ENCODE results near the gene TEX2.
"Not testable (repeated sequence)": the region's sequence is repeated elsewhere in the genome, so short reads cannot be mapped to it uniquely, and the experiment has no call there.

Gene TEX2

DNA sequence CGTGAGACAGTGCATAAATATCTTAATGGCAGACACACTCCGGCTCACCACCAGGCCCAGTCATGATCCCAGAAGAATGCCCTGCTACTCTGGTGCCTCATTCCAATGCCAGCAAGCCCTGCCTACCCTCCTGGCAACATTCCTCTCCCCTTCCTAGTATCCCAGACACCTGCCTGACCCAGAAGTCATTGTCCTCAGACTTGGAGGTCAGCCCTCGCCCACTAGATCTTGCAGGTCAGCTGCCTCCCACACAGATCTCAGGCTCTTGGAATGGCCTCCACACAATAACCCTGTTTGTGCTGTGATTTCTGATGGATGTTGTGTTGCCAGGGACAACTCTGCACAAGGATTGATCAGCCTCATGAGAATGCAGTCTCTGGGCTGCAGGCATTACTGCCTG, 1.8 kb upstream of the TEX2 start:
- DNase-seq (ENCODE audit: low read depth): no peak

DNA sequence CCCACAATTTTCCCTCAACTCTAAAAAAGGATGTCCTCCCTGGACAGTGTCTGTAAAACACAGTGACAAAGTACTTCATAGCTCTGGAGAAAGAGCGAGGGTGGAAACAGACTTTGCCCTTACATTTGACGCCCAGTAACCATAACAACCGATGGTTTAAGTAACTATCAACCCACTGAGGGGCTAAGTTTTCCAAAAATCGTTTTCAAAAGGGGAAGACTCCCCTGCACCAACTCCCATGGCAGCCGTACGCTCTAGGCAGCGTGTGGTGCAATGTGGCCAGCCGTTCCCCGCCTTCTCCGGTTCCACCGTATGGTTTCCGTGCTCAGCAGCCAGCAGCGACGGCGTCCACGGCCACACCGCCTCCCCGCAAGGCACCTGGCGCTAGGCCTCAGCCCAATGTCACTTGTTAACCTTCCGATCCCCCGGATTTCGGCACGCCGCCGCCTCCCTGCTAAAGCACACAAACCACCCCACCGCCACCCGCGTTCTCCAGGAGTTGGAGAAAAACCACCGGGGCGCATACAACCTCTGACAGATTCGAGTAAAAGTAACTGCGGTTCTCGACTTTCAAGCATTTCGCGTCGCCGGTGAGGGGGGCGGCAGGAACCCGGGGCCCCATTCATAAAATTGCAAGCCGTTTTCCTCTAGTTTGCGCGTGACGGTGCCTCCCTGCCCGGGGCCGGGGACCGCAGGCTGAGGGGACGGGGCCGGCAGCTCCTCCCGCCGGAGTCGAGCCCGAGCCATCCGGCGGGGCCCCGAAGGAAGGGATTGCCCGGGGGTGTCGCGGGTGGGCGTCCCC, 661 bp downstream of the TEX2 start:
- no peak for DNase-seq (ENCODE audit: low read depth)

DNA sequence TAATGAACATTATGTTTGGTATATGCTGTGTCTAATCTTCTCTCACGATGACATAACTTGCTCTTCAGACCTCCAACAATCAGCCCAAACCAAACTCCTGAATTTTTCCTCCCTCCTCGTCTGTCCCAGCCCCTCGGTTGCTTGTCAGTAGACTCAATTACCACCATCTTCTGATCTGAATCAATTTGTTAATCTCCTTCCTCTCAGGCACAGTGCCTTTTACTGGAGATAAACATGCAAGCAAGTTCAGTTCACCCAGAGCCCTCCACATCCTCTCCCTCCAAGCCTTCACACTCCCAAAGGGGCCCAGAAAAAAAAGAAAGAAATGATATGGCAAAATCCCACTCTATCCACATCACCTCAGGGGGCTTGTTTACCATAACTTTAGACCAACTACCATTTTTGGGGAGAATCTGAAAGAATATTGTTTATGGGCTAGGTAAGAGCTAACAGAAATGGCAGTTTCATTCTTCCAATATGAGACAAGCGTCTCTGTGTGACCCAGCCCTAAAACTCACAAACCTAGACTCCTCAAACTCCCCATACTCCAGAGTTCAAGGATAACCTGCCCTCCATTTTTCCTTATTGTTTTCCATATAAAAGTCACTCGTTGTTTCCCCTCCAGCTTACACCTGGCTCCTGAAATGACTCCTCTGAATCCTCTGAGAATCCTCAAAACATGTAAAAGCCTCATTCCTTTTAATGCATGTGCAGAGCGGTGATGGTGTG, 1.5 kb downstream of the TEX2 start:
- DNase-seq (ENCODE audit: low read depth): no peak

DNA sequence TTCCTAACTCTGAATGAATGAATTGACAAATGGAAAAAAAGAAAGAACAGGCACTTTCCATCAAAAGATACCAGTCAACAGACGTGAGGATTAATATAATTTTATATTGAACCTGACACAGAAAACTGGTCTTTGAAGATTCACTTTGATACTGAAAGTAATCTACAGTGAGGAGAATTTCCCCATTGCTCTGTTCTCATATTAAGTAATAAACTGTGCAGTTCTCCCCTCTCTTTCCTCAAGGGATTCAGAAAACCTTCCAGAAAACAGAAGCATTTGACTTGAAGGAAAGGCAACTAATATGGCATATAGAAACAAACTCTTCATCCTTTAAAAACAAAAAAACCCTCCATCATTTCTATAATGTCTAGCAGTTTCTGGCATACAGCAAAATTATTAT, 2.2 kb downstream of the TEX2 start:
- DNase-seq (ENCODE audit: low read depth): no peak

DNA sequence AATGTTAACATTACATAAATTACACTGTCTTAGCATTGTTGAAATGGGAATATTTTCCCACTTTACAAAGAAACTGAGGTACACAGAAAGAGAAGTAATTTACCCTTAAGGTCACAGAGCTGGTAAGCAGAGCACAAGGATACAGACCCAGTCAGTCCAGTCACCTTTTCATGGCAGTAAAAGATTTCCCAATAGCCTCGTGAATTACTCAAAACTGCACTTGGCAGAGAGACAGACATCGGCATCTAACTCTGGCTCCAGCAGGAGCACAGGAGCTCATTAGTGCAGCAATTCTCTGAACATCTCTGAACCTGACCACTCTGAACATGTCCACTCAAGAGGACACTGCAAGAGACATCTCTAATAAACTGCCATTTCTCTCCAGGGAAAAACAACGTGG, 3.1 kb downstream of the TEX2 start:
- no peak for DNase-seq (ENCODE audit: low read depth)

DNA sequence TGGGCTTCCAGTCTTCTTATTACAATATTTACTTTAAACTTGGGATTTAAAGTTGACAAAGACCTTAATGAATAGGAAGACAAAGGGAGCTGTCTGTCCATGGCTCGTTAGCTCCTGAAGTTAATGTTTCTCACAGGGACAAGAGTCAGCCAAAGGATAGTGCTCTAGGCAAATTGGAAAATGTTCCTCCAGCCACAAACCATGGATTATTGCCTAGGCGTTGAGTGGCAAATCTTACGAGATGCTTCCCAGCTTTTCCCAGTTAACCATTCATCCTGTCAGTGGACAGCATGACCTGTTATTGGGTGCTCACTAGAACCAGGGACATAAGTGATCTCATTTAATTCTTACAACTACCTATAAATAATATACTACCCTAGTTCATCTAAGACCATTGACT, 3.6 kb downstream of the TEX2 start:
- DNase-seq (ENCODE audit: low read depth): no peak

DNA sequence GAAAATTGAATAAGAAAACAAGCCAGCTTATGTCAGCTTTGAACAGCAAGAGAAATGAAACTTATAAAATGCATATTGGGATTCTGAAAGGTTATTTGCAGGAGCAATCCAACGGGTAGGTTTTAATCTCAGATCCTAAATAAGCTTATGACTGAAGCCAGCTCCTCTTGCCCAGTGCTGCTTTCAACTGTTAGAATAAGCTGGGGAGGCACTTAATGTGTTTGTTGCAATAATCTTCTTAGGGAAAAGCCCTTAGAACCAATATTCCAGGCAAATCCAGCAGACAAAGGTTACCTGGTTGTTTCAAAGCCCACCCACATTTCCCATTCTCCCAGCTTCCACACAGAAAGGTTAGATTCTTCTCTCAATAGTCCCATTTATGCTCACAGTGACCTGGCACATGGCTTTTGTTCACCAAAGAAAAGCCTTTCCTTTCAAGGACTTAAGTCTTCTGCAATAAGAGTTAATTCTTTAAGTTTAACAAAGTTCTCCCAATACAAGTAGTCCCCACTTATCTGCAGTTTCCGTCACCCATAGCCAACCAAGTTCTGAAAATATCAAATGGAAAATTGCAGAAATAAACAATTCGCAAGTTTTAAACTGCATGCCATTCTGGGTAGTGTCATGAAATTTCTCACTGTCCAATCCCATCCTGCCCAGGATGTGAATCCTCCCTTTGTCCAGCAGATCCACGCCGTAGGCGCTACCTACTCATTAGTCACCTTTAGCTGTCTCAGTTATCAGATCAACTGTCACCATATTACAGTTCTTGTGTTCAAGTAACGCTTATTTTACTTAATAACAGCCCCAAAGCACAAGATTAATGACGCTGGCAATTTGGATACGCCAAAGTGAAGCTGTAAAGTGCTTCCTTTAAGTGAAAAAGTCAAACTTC, 5.9 kb downstream of the TEX2 start:
- DNase-seq (ENCODE audit: low read depth): no peak

DNA sequence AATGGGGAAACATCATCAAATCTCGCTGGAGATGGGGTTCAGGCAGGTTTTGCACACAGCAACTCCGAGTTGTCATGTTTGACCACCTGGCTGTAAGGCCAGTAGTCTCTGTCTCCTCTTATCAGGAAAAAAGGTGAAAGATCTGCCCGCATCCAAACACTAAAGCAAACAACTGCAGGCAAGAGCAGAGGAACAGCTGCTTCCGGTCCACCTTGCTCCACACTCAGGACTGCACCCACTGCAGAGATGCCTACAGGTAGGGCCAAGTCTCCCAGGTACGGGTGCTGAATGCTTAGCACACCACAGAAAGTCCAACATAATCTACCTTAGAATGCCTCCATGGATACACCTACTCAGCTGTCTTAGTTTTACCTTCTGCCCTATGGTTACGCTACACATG, 7.3 kb downstream of the TEX2 start:
- no peak for DNase-seq (ENCODE audit: low read depth)

DNA sequence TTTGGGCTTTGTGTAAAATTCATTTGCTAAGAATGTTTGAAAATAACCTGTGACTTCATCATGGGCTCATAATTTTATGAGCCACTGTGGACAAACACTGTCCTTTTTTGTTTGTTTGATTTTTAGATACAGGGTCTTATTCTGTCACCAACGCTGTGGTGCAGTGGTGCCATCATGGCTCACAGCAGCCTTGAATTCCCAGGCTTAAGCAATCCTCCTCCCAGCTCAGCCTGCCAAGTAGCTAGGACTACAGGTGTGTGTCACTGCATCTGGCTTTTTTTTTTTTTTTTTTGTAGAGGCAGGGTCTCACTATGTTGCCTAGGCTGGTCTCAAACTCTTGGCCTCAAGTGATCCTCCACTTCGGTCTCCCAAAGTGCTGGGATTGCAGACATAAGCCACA, 8.3 kb downstream of the TEX2 start:
- no peak for DNase-seq (ENCODE audit: low read depth)

DNA sequence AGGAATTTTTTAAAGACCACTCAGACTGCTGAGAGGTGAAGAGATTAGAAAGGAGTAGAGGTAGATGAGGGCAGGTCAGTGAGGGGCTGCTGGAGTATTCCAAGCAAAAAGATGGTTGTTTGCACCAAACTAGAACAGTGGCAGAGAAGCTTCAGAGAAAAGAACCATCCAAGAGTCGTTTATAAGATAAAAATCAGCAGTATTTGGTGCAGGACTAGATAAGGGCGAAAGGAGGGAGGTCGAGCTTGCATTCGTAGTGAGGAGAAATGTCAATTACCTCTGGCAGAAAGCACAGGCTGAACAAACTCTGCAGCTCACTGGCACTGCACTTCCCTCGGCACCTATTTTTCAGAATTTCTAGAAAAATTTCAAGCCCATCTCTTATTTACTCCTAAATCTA, 9.6 kb downstream of the TEX2 start:
- no peak for DNase-seq (ENCODE audit: low read depth)

DNA sequence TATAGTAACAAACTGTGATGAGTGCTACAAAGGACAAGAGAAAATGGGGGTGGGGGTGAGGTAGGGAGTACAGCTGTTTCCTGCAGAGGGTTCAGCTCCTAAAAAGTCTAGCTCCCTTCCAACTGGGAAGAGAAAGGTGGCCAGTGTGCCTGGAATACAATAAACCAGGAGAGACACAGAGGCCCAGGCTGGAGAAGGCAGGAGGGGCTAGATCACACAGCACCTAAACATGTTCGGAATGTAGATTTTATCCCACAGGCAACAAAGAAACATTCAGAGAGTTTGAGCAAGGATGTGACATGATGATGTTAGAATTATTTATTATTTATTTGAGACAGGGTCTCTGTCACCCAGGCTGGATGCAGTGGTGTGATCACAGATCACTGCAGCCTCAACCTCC, 10.2 kb downstream of the TEX2 start:
- DNase-seq (ENCODE audit: low read depth): no peak

DNA sequence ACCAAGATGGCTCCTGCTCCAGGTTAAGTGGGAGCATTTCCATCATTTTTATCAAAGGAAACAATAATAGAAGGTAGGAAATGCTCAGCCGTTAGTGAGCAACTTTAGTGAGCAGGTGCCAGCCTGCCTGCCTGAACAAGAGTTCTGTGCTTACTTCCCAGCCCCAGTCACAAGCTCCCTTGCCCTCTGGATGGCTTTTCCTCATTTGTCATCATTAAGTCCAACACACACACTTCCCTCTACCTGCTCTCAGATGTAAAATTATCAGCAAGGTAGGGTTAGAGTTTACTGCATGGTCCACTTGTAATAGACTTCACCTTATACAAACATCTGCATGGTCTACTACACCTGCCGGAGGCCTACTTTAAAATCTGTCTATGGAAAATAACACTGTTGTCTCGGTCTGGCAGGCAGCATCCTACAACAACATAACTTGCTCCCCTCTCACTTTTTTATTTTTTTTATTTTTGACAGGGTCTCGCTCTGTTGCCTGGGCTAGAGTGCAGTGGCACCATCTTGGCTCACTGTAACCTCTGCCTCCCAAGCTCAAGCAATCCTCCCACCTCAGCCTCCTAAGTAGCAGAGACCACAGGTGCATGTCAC, 12.7 kb downstream of the TEX2 start:
- DNase-seq (ENCODE audit: low read depth): no peak

DNA sequence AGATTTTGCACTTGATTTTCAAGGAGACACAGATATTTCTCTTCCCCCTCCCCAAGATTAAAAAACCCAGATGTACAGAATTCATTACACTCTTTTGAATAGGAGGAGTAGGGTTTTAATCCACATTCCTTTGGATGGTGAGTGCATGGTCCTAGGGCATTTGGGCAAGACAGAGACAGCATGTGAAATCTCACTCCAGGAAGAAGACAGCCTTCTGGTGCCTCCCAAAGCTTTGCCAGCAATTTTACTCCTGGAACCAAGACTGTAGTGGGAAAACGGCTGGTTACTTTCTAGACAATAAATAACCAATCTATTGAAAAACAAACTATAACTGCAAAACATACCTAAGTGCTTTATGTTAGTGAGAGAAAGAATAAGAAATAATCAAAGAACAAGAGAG, 15.2 kb downstream of the TEX2 start:
- DNase-seq (ENCODE audit: low read depth): no peak

DNA sequence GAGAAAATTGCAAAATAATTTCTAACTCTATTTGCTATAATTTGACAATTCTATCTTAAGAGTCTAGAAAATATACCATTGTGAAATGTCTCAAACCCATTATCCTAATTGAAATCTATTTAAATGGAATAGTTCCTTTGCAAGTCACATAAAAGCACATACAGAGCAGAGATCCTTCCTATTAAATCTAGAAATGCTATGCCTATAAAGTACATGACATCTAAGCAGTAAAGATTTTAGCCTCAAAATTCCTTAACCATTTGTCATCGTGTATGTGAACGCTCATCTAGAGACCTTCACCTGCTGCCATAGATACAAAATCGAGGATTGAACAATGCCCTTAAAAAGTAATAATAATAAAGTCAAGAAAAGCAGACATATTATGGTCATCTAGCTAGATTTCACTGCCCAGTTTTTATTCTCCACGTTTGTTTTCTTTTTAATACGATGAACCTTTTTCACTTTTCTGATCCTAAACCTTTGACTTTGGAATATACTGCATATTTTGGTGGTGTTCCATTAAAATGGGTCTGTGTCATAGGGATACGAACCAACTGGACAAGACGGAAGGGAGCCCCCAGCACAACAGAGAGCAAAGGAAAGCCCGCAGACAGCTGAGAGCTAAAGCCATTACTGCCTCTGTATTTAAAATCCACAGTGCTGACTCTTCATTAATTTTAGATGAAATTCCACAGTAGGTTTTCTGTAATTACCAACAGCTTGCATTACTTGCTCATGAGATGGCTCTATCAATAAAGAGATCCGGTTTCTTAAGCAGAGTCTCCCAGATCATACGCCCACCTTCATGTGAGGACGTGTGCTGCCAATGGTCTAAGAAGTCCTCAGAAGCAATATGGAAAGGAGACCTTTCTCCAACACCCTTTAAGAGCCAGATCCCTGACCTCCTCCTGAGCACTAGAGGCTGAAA, 17.6 kb downstream of the TEX2 start:
- no peak for DNase-seq (ENCODE audit: low read depth)

DNA sequence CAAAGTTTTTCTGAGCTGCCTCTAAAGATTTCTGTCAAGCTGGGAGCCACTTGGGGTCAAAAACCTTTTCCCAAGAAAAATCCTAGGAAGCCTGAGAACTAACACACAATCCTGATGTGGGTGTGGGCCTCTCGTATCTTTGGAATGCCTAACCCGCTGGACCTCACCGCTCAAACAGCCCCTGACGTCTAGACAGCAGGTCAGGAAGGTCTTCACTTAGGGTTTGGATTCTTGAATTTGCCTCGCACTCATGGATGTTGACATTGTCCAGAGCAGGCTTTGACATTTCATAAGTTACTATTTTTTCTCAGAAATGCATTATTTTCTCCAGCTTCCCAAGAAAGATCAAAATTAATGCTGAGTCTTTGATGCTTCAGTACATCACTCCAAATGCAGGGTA, 18.9 kb downstream of the TEX2 start:
- DNase-seq (ENCODE audit: low read depth): no peak

DNA sequence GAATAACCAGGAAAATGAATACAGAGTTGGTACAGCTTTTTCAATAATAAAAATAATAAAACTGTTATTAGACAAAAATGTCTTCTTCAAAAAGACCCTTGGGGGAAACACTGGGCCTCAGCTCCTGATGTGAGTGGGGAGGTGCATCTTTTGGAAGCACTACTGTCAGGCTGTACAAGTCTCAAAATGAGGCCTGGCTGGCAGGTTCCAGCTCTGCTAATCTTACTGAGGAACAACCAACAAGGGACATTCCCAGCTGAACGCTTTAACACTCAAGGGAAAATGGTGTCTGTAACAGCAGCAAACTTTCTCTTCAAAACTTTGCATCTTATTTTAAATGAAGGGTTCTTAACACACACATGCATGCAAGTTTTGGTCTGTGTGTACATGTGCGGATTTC, 19.7 kb downstream of the TEX2 start:
- DNase-seq (ENCODE audit: low read depth): no peak

DNA sequence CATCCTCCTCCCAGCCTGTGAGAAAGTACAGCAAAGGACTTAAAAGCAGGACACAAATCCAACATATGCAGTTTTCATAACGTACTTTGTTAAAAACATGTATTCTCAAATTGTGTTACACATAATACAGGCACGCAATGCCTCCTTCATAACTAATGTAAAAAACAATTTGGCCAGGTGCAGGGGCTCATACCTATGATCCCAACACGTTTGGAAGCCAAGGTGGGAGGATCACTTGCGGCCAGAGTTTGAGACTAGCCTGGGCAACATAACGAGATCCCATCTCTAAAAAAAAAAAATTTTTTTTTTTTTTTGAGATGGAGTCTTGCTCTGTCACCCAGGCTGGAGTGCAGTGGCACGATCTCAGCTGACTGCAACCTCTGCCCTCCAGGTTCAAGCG, 20.4 kb downstream of the TEX2 start:
- no peak for DNase-seq (ENCODE audit: low read depth)

DNA sequence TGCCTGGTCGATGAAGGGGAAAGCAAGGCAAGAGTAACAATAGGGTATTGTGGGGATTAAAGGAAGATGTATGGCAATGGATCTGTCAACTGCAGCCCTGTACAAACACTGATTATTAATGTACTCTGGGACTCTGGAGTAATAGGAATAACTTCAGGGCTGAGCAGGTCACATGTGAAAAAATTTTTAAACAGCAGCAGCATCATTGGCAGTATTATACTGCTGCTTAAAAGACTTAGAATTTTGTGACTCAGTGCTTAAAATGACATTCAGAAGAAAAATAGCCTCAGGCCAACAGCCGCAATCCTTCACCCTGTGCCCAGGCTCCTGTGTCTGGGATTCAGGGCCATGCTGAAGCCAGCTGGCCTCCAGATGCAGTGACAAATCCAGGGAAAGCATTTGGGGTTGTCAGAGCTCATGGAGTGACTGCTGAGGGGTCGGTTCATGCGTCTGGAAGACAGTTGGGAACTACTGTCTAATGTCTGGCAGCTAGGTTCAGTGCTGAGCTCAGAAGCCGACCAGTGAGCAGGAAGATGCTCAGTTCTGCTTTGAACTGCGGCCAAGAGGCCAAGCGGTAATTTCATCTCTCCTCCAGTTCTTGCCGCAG, 22.2 kb downstream of the TEX2 start:
- no peak for DNase-seq (ENCODE audit: low read depth)

DNA sequence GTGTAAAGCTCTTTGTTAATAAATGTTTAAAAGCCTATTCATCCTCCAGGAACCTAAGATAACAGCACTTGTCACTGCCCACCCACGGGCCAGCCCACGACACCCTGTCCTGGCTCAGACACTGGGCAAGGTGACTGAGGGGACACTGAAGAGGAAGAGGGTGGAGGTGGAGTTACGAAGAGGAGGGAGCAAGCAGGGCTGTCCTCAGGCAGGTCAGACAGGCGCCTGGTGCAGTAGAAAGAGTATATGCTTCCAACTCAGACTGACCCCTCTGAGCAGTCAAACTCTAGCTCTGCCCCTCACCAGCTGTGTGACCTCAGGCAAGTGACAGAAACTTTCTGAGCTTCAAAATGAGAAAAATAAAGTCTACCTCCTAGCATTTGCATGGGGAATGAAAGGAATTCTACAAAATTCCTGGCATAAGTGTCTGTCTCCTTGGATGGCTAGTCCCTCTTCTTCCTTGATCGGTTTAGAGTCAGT, 22.8 kb downstream of the TEX2 start:
- no peak for DNase-seq (ENCODE audit: low read depth)

DNA sequence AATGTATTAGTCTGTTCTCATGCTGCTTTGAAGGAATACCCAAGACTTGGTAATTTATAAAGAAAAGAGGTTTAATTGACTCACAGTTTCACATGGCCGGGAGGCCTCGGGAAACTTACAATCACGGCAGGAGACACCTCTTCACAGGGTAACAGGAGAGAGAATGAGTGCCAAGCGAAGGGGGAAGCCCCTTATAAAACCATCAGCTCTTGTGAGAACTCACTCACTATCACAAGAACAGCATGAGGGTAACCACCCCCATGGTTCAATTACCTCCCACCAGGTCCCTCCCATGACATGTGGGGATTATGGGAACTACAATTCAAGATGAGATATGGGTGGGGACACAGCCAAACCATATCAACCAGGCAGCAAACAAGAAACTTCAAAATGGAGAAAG, 24.6 kb downstream of the TEX2 start:
- not testable (repeated sequence) for DNase-seq (ENCODE audit: low read depth)

Measured in non-pigmented ciliary epithelial cell (primary cell).